A673 (cell line): ENCODE measurements around the gene PTPRK.

ENCODE experiments used
- CTCF ChIP-seq: fragments of 300-800, 200-600 bp; sonication (generic); conservative IDR thresholded peaks from 2 replicates; pipeline ENCODE4 v1.5.1; 2017; ENCODE audit warnings: low read depth, mild to moderate bottlenecking, antibody characterized with exemption, low read length, moderate library complexity, mixed read lengths
- EZH2 ChIP-seq: fragments of 200-600 bp; sonication (generic); IDR thresholded peaks from 2 replicates; pipeline ENCODE4 v1.6.1; 2017; ENCODE audit warnings: borderline replicate concordance, low read depth, mild to moderate bottlenecking, mixed read lengths, antibody characterized with exemption, low read length; ENCODE audit not compliant: poor library complexity, severe bottlenecking

GRCh38 chr6:128403618-128404444, 116.6 kb downstream of the PTPRK start:
- TF ChIP-seq CTCF, result no peak
- TF ChIP-seq EZH2, result no peak
